GM18526 (cell line): ENCODE data around the gene GNG12.

Source experiments
- POLR2A ChIP-seq: IDR thresholded peaks from 3 replicates; pipeline ENCODE4 v1.6.1; 2011; ENCODE audit not compliant: insufficient read length; ENCODE audit errors: extremely low read depth

Gene GNG12

GRCh38 chr1:67832737-67833601, at the start of gene GNG12:
Gene GNG12, minus strand, starts transcription at chr1:67833467. Its CDS starts 125,781 bp downstream, at chr1:67707686.
- no peak for TF ChIP-seq POLR2A

GRCh38 chr1:67882196-67882958, 49.1 kb upstream of the GNG12 start:
- no peak for TF ChIP-seq POLR2A

- no peak for TF ChIP-seq POLR2A
Measured at GRCh38 chr1:67880056-67880601, 46.9 kb upstream of the GNG12 start.

GRCh38 chr1:67879485-67879884, 46.2 kb upstream of the GNG12 start:
- no peak for TF ChIP-seq POLR2A

GRCh38 chr1:67874501-67875111, 41.3 kb upstream of the GNG12 start:
- TF ChIP-seq POLR2A, result no peak

GRCh38 chr1:67869233-67869632, 36.0 kb upstream of the GNG12 start:
- no peak for TF ChIP-seq POLR2A

- TF ChIP-seq POLR2A, result no peak
Measured at GRCh38 chr1:67863637-67864036, 30.4 kb upstream of the GNG12 start.

- no peak for TF ChIP-seq POLR2A
Measured at GRCh38 chr1:67862685-67863084, 29.4 kb upstream of the GNG12 start.

- no peak for TF ChIP-seq POLR2A
Measured at GRCh38 chr1:67861856-67862516, 28.7 kb upstream of the GNG12 start.

- TF ChIP-seq POLR2A, result no peak
Measured at GRCh38 chr1:67860776-67861175, 27.5 kb upstream of the GNG12 start.

GRCh38 chr1:67856921-67857320, 23.7 kb upstream of the GNG12 start:
- no peak for TF ChIP-seq POLR2A

- TF ChIP-seq POLR2A, result no peak
Measured at GRCh38 chr1:67855961-67856360, 22.7 kb upstream of the GNG12 start.

GRCh38 chr1:67855444-67855843, 22.2 kb upstream of the GNG12 start:
- TF ChIP-seq POLR2A, result no peak

GRCh38 chr1:67853704-67854103, 20.4 kb upstream of the GNG12 start:
- TF ChIP-seq POLR2A, result no peak

GRCh38 chr1:67851800-67852199, 18.5 kb upstream of the GNG12 start:
- TF ChIP-seq POLR2A, result no peak
